Measurements from ENCODE around the gene SPATA9.

Gene SPATA9, protein sequence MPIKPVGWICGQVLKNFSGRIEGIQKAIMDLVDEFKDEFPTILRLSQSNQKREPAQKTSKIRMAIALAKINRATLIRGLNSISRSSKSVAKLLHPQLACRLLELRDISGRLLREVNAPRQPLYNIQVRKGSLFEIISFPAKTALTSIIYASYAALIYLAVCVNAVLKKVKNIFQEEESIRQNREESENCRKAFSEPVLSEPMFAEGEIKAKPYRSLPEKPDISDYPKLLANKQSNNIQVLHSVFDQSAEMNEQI

DNA sequence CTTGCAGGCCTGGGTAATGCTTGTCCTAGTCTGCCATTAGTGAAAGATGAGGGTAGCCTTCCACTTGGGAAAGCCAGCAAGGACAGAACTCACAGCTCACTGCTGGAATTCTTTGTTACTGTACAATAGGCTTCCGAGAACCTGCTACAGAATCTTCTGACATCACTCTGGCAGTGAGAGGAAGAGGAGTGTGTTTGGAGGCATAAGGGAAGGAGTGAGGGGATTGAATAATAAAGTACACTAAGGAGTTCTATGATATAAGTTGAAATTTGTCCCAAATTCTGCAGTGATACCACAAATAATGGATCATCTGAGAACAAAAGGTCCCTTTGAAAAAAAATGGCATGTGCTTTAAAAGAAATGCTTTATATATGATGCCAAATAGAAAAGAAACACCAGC, at the start of gene SPATA9:
Gene SPATA9, minus strand, starts transcription at position 101 of the 400 bp plus-strand sequence. CDS start 137 bp downstream, outside the sequence.
- DNase-seq (ENCODE audit: low read depth): no peak

DNA sequence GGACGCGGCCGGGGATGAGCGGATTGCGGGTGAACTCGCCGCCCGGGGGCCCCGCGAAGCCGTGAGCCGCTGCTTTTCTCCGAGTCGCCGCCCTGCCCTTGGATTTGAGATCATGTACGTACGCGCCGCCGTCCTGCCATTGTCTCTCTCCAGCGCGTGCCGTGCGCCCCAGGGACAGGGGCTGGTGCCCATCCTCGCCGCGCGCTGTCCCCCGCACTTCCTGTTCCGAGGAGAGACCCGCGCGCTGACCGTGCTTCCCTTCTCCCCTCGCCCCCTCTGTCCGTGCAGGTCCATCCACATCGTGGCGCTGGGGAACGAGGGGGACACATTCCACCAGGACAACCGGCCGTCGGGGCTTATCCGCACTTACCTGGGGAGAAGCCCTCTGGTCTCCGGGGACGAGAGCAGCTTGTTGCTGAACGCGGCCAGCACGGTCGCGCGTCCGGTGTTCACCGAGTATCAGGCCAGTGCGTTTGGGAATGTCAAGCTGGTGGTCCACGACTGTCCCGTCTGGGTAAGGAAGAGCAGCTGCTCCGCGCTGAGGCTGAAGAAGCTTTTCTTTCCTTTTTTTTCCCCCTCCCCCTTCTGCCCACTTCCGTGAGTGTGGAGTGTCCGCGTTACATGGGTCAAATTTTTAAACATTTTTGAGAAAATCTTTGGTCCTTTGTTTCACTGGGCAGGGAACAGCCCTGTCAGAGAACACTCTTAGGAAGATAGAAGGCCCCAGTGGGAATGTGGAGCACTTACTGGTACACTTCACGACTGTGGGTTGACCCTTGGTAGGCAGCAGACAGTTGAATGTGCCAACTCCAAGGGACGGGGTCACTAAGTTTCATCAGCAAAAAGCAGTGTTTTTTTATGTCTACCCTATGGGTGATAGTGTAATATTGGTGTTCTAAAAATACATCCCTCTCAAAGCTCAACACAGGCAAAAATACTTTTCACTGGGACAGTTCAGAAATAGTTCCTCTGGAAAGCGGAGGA, 49.1 kb upstream of the SPATA9 start:
- DNase-seq (ENCODE audit: low read depth): no peak

DNA sequence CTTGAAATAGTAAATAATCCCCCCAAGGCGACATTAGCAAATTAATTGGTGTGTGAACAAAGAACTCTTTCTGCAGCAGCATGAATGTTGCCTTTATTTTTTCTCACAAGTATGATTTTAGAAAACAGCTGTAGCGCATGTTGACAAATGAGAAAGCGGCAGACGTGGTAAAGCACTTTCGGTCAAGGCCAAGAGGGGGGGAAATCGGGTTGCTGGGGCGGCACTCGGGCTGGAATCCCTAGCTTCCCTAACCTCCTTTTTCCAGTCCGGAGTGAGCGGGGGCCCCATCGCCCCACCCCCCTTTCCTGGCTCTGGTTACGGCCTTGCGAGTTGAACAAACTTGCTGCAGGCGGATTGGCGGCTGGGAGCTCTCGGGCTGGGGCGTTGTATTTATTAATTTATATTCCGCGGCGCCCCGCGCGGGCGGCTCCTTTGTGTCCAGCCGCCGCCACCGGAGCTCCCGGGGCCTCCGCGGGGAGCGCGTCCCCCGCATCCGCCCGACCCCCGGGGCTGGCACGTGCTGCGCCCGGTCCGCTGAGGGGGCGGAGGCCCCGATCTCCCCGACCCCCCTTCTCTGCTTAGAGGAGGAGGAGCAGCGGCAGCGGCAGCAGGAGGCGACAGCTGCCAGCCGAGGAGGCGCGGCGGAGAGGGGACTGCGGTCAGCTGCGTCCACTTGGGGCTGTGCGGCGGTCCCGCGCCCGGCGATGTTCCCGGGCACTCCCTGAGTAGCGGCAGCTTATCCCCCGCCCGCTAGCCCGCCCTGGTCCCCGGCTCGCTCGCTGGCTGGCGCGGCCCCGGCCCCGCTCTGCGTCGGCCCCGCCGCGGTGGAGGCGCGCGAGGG, 48.2 kb upstream of the SPATA9 start, which contains the start of gene RHOBTB3:
Gene RHOBTB3, plus strand, starts transcription at position 607 of the 841 bp plus-strand sequence. CDS start 347 bp downstream, outside the sequence.
- no peak for DNase-seq (ENCODE audit: low read depth)

DNA sequence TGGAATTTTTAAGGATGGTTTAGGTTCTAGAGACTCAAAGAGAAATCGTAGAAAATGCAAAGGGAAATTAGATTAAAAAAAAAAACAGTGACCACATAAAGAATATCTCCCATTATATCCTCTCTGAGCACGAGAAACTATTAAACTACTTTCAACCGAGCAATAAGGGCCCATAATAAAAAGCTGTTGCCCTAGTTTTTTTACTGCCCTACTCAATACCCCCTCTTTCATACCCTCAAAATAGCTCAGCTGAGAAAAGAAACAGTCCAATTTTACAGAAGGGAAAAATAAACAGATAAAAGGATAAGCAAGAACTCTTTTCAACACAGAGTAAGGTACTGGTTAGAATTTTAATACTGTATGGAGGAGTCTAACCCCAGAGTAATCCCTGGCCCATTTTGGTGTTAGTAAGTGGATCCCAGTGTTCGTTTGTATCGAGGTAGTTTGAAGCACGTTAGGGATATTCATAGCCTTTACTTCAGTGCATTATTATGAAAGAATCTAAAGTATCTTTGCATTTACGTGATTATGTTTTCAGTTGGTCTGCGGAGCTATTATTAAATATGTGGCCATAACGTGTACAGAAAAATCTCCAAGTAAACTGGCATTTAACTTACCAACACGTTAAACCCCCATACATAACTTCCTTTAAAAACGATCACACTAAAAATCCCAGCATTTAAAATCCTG, 47.4 kb upstream of the SPATA9 start:
- DNase-seq (ENCODE audit: low read depth): no peak

DNA sequence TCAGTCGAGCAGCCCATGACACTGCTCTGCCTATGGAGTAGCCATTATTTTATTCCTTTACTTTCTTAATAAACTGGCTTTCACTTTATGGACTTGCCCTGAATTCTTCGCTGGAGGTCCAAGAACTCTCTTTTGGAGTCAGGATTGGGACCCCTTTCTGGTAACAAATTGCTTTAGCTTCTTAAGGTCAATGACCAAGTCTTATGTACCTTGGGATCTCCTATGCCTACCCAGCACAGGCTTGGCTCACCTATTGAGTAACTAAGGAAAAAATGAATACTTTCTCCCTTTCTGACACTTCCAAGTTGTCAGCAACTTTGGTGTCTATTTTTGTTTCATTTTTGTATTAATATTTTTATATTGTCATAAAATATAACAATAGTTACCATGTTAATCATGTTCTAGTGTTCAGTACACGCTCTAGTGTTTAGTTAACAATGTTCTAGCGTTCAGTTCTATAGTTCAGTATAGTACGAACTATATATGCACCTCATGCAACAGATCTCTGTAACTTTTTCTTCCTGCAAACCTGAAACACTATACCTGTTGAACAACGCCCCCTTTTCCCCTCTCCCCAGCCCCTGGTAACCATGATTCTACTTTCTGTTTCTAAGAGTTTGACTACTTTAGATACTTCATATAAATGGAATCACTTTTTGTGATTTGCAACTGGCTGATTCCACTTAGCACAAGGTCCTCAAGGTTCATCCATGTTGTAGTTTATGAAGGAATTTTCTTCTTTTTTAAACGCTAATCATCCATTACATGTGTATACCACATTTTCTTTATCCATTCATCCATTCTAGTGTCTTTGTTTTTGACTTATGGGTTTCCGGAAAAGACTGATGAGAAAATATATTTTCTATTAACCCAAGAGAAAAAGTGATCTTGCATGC, 46.6 kb upstream of the SPATA9 start:
- no peak for DNase-seq (ENCODE audit: low read depth)

DNA sequence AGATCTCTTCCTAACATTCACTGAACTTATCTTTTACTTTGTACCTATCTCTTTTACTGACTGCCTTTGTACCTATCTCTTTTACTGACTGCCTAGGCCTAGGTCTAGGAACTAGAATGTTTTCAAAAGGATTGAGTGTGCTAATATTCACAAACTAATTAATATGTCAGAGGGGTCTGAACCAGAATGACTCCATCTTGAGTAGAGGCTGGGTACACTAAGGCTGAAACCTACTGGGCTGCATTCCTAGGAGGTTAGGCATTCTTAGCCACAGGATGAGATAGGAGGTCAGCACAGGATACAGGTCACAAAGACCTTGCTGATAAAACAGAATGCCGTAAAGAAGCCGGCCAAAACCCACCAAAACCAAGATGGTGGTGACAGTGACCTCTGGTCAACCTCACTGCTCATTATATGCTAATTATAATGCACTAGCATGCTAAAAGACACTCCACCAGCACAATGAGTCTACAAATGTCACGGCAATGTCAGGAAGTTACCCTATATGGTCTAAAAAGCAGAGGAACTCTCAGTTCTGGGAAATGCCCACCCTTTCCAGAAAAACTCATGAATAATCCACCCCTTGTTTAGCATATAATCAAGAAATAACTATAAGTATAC, 45.8 kb upstream of the SPATA9 start:
- no peak for DNase-seq (ENCODE audit: low read depth)

DNA sequence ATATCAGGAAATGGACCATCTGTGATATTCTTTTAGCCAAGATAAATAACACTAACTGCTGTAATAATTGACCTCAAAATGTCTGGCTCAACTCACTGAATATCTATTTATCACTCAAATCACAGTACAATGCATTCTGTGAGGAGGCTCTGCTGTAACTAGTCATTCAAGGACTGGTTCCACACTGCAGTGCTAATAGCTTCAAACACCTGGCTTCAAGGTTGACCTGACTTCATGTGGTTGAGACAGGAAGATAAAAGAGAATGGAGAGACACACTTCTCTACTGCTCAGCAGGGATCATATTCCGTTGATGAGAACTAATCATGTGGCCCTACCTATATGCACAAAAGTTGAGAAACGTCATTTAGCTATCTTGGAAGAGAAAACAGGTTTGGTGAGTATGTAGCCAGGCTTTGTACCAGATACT, 45.0 kb upstream of the SPATA9 start:
- DNase-seq (ENCODE audit: low read depth): no peak

DNA sequence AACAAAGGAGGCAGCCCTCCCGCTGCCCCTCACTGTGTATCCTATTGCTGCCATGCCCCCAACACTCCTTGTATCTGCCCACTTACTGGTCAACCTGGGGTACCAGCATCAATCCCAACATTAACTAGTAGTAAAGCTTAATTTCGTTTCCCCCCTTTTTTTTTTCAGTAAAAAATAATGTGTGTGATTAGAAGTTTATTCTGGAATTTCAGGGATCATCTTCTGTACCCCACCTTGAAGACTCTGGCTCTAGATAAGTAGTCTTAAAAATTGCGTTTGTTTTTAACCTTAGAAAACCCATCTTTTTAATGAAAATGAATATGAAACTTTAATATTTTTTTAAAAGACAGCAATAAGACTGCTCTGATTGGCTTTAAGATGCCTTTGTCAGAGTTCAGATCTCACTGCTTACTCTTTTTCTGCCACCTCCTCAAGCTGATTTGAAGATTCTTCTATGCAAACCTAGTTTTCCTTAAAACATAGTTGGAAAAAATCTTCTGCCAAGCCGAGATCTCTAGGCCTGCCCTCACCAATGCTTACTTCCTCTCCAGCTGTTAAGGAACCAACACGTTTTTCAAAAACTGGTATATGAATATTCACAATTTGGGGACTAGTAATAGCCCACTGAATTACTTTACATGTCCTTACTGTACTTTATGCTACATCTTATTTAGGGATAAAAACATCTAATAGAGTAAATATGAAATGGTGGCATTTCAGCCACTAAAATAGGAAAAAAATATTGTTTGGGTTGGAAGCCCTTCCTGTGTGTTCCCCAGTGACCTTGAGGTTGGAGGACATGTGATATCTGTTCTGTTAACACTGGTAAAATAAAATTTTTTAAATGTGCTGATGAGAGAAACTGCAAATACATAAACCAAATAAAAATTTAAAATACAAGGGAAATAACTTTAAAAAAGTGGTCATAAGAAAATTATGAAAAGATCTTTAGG, 44.3 kb upstream of the SPATA9 start:
- DNase-seq (ENCODE audit: low read depth): no peak

DNA sequence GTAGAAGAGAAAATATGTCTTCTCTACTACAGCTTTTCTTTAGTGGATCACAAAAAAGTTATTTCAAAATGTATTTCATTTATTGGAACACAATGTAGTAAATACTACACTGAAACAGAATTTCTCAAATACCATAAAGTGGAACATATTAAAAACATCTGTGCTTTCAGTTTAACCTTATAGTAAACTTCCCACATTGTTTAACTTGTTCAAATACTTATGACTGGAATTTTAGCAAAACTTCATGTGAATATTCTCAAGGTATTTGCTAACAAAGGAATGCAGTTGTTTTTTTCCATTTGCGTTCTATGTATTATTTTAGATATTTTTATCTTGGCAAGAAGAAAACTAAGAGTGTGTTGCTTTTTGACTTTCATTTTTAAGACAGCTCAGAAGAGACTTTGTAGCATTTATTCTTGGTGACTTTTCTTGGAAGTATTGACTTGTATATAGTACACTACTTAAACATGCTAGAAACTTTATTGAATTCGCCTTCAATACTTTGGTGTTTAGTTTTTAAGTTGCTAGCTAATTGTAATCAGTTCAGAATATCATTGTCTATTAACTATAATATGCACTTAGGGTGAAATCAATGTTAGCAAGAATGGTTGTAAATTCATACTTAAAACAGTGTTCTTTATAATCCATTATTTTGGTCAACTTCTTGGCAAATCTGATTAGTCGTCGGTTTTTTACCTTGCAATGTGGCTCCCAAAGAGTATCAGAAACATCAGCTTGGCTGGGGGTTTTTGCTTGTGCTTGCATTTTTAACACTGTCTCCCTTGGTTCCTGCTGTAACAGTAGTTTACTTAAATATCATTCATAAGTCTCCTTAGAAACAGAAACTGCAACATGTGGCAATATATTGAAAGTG, 43.4 kb upstream of the SPATA9 start:
- no peak for DNase-seq (ENCODE audit: low read depth)

DNA sequence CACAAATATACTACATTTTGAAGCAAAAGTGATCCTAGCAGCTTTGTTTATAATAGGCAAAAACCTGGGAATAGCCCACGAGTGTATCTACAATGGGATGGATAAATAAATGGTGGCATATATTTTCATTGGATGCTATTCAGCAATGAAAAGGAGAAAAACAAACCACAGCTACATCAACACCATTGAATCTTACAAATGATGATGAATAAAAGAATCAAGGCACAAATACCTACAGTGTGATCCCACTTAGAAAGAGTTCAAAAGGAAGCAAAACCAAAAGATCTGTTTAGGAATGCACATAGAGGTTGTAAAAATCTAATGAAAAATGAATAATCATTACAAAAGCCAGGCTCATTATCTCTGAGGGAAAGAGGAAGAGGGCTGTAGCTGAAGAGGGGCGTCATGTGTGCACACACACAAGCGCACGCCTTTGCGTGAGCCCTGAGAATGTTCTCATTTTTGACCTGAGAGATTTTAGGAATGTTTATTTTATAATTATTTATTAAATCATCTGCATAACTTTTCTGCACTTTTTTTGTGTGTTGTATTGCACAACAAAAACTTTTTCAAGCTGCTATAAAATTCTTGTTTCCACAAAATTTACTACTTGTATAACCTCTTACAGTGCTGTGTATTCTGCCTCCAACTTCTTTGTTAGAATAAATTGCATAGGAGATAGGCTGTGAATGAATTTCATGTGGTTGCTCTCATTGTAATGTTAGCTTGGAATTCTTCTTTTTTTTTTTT, 42.5 kb upstream of the SPATA9 start:
- DNase-seq (ENCODE audit: low read depth): no peak

DNA sequence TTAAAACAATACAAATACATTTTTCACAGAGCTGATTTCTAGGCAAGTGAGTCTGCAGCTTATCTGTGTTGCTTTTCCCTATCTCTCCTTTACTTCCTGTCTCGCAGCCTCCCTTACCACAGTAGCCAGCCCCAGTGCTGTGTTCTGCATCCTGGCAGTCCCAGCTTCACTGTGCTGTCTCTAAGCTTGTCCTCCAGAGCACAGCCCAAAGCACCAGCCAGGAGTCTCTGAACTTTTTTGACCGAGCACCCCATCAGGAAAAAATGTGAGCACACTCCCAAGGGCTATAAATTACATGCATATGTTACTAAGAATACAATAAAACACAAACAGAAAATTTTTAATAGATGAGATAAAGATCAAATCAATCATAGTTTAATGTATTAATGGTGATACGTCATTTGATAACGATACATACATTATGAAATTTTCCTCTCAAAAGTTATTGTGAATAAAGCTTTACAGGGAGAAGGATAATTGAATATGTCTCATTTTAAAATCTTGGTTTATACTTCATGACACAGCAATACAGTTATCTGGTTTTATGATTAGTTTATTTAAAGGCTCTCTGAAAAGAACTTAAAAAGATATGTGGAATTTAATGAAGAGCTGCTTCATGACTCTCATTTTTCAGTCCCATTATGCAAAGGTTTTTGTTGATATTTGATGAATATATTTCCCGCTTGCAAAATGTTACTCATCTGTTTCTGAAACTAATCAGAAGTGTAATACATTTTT, 41.0 kb upstream of the SPATA9 start:
- no peak for DNase-seq (ENCODE audit: low read depth)

DNA sequence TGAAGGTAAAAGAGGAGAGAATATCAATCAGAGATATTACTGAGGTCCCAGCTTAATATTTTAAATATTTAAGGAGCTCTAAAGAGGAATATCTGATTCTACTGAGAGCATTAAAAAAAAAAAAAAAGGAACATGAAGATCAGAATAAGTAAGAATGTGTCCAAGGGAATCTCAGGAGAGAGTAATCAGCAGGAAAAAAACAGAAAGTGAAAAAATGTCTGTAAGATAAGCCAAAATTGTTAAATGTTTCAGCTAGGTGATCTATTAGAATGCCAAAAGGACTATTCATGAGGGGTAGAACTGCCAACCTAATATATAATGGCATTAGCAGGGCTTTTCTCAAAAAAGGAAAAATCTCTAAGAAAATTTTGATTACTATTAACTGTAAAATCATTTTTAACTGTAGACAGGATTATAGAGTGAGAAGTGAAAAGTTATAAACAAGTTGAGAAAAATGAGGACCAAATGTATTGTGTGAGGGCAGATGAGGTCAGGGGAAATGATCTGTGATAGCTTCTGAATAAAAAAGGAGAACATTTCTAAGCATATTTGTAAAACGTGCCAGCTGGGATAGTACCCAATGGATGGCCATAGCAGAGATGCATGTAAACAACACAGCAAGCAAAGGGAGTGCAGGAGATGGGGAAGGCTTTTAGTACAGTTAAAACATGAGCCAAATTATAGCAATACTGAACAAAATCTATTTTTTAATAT, 38.9 kb upstream of the SPATA9 start:
- DNase-seq (ENCODE audit: low read depth): no peak

DNA sequence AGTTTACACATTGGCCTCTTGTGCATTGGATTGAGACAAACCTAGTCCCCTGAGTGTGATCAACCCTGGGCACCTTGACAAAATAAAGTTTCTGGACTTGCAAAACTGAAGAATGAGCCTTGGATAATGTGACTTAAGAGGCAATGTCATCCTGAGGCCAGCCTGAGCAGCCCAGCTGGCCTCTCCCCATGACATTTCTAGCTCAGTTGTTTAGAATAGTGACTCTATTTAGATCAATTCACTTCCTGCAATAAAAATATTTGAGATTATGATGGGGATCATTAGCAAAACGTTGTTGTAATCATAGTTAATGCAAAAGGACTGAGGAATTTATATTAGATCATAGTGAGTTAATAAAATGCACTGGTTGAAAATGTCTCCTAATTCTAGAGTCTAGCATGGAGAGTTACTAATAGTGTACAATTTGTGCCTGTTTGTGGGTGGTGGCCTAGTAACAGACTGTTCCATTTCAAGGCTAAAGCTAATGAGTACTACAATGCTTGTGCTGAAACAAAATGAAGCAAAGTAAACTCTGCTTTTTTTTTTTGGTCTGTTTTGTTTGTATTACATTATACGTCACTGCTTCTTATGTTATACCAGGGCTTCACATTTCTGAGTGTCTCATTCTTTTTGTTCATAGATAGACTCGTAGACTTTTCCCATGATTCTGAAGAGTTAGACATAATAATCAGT, 37.4 kb upstream of the SPATA9 start:
- no peak for DNase-seq (ENCODE audit: low read depth)

DNA sequence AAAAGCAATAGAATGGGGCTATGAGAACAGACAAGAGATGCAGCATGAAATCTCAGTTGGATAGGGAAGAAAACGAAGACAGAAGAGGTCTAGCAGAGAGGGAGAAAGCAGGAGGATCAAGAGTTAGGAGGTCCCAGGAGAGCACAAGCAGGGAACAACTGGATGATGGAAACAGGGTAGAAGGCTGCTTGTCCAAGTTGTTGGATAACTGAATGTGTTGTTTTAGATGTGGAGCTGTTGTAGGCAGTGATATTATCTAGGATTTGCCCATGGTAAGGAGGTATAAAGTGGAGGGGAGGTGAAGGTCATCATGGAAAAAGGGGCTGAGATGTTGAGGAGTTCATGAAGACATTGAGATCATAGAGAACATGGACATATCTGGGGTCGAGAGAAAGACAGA, 35.9 kb upstream of the SPATA9 start:
- no peak for DNase-seq (ENCODE audit: low read depth)

DNA sequence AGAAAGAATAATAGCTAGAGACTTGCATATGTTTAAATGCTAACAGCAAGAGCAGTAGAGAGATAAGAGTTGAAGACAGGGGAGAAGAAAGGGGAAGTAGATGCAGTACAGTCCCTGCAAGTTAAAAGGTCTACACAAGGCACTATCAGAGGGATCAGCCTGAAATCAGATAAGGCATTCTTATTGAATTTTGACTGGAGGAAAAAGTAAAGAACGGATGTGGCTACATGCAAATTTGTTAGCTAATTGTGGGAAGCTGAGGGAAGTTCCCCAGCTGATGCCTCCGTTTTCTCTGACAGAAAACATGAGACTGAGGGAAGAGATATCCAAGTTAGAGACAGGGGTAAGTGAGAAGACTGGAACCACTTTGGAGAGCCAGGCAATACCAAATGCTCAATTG, 35.4 kb upstream of the SPATA9 start:
- no peak for DNase-seq (ENCODE audit: low read depth)
